GM12892 (cell line): ENCODE data around the gene COL23A1.

Experiments
- POLR2A ChIP-seq: IDR thresholded peaks from 2 replicates; pipeline ENCODE4 v1.6.1; 2011; ENCODE audit warnings: low read depth, low read length, control low read depth
- POLR2AphosphoS5 ChIP-seq: IDR thresholded peaks from 2 replicates; pipeline ENCODE4 v1.6.1; 2011; ENCODE audit warnings: low read depth, low read length, control low read depth
- TAF1 ChIP-seq: IDR thresholded peaks from 2 replicates; pipeline ENCODE4 v1.6.1; 2011; ENCODE audit warnings: low read depth, mild to moderate bottlenecking, control low read depth, low read length, borderline replicate concordance

- no peak for TF ChIP-seq POLR2A
- no peak for TF ChIP-seq POLR2AphosphoS5
- TF ChIP-seq TAF1 = no peak
These were observed 352.5 kb downstream of the COL23A1 start for GRCh38 chr5:178237431-178238312.
